ENCODE results near the gene SNX3.

DNA sequence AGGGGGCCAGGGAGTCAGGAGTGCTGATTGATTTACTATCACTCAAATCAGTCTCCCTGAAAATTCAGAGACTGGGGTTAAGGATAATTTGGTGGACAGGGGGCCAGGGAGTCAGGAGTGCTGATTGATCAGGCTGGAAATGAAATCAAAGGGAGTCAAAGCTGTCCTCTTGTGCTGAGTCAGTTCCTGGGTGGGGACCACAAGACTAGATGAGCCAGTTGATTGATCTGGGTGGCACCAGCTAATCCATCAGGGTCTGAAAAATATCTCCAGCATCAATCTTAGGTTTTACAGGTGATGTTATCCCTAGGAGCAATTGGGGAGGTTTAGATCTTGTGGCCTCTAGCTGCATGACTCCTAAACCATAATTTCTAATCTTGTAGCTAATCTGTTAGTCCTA is 27.9 kb upstream of the SNX3 start:
- TF ChIP-seq EZH2 (IDR thresholded peaks at IDR 0.05; ENCODE audit: borderline replicate concordance, low read depth, low read length, severe bottlenecking), result no peak
- TF ChIP-seq, protein P1, sequence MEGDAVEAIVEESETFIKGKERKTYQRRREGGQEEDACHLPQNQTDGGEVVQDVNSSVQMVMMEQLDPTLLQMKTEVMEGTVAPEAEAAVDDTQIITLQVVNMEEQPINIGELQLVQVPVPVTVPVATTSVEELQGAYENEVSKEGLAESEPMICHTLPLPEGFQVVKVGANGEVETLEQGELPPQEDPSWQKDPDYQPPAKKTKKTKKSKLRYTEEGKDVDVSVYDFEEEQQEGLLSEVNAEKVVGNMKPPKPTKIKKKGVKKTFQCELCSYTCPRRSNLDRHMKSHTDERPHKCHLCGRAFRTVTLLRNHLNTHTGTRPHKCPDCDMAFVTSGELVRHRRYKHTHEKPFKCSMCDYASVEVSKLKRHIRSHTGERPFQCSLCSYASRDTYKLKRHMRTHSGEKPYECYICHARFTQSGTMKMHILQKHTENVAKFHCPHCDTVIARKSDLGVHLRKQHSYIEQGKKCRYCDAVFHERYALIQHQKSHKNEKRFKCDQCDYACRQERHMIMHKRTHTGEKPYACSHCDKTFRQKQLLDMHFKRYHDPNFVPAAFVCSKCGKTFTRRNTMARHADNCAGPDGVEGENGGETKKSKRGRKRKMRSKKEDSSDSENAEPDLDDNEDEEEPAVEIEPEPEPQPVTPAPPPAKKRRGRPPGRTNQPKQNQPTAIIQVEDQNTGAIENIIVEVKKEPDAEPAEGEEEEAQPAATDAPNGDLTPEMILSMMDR (IDR thresholded peaks at IDR 0.05; ENCODE audit: borderline replicate concordance, extremely low read depth, low read length, poor library complexity, severe bottlenecking), result no peak

Data from DND-41 (cell line).